ENCODE results near the gene CSTF1.

Gene CSTF1

DNA sequence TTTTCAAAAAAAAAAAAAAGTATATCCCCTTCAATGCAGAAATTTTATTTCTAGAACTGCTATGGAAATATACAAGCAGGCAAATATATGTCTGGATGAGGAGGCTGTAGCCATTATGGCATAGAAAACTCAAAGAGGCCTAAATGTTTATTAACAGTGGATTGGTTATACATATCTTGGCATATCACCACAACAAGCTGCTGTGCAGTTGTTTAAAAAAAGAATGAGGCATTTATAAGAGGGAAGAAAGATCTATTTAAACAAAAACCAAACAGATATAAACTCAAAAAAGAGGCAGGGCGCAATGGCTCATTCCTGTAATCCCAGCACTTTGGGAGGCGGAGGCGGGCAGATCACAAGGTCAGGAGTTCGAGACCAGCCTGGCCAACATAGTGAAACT lies 45.8 kb downstream of the CSTF1 start:
- no peak for TF ChIP-seq CTCF (IDR thresholded peaks at IDR 0.05; ENCODE audit: insufficient read depth, low read depth, low read length, missing control alignments)
- H3K4me3 ChIP-seq (ENCODE audit: low read depth, low read length): no peak overlapping the region
- DNase-seq (ENCODE audit: low read depth): no peak

- DNase-seq (ENCODE audit: low read depth): no peak
- no peak overlapping the region for H3K4me3 ChIP-seq (ENCODE audit: low read depth, low read length)
- TF ChIP-seq CTCF (IDR thresholded peaks at IDR 0.05; ENCODE audit: insufficient read depth, low read depth, low read length, missing control alignments): no peak
Measured at GRCh38 chr20:56439771-56440291, 47.4 kb downstream of the CSTF1 start.

DNA sequence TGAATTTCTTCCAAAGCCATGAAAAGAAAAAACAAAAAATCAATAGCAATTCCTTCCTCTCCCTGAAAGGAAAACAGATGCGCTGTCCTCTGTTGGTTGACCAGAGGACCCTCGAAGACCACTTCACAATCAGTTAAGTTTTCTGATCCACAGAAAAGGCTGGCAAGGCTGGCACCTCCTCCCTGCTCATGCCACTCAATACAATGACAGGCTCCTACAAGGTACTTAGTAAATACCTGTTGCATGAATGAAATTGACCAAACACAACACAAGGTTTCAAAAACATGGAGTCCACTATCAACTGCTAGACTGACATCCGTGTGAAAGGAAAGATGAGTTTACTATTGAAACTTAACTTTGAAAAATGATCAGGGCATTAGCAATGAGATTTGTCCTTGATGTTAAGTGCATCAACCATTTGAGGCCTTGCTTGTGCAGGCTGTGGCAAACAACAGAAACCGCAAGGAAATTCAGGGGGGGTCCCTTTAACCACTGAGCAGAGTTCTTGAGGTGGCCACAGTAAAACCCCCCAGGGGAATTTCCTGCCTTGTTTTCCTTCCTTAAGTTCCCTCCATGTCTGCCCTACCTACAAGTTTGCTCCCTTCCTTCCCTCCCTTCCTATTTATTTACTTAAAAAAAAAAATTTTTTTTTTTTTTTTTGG lies 48.0 kb downstream of the CSTF1 start:
- peak; percentile 81 for DNase-seq (ENCODE audit: low read depth)
- no peak for TF ChIP-seq CTCF (IDR thresholded peaks at IDR 0.05; ENCODE audit: insufficient read depth, low read depth, low read length, missing control alignments)
- no peak overlapping the region for H3K4me3 ChIP-seq (ENCODE audit: low read depth, low read length)

GRCh38 chr20:56442389-56443365 lies 50.2 kb downstream of the CSTF1 start:
- TF ChIP-seq CTCF (IDR thresholded peaks at IDR 0.05; ENCODE audit: insufficient read depth, low read depth, low read length, missing control alignments): no peak
- DNase-seq (ENCODE audit: low read depth): peak; percentile 21
- no peak overlapping the region for H3K4me3 ChIP-seq (ENCODE audit: low read depth, low read length)

DNA sequence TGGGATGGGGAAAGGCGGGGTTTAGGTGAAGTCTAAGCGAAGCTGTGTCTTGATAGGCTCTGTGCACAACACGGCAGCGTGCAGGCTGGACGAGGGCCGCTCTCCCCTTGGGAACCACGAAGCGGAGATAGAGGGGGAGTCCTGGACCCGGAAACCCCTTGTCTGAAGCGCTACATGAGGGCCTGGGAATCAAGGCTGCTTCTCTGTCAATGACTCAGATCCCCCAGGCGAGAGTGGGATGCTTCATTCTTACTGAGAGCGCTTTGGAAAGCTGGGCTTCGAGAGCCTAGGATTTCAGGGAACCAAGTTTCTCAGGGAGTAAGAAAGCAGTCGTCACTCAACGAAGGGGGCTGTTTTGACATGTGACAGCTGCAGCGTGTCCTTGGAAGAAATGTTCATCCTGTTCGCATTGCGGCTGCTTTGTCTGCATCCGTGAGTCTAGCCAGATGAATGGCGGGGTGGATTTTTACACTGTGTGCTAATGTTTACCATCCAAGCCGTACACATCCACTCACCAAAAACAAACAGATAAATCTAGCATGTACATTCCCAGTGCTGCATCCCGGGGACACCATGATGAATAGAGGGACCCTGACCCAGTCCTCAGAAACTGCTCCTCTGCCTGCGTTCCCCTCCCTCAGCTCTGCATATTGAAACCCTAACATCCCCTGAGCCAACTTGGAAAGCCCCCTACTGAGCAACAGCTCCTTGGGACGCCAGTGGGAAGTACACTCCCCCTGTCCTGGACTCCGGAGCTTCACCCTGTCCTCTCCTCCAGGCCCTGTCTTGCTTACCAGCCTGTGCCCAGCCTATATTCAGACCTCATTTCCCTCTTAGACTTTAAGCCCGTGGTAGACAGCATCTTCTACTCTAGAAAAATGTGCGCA lies 51.5 kb downstream of the CSTF1 start:
- no peak for TF ChIP-seq CTCF (IDR thresholded peaks at IDR 0.05; ENCODE audit: insufficient read depth, low read depth, low read length, missing control alignments)
- no peak overlapping the region for H3K4me3 ChIP-seq (ENCODE audit: low read depth, low read length)
- DNase-seq (ENCODE audit: low read depth): no peak

DNA sequence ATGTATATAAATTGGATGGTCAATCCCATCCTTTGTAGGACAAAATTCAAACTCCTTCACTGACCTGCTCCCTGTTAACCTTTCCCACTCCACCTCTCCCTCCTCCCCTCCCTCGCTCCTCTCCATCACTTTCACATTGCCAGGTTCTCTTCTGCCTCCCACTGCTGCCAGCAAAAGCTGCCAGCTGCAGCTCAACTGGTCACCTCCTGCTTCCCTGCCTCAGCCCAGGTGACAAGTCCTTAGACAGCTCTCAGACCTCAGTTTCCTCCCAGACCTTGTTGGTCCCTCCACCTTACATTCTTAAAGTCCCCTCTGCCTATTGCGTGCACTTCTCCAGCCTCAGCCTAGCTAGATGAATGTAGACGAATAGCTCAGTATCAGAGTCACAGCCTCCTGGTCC lies 52.7 kb downstream of the CSTF1 start:
- TF ChIP-seq CTCF (IDR thresholded peaks at IDR 0.05; ENCODE audit: insufficient read depth, low read depth, low read length, missing control alignments): no peak
- no peak overlapping the region for H3K4me3 ChIP-seq (ENCODE audit: low read depth, low read length)
- DNase-seq (ENCODE audit: low read depth): no peak

Measured in GM12865 (cell line).